IMR-90 (cell line): Measurements from ENCODE around the gene DPP10. TPM values are rescaled to one million over a fixed set of nuclear protein-coding genes. Genes with fewer than 3 reads are reported as not detected.

Experiments
- ATAC-seq: fragments of 200-7000 bp; cut with Tn5 transposase; 2 replicates; pipeline ENCODE4 v1.9.1; 2020; ENCODE audit warnings: low read depth, mild to moderate bottlenecking, moderate library complexity
- BruUV-seq: library from RNA; stranded (reverse); fragments of 400-500 nt; replicated peaks from 2 replicates; lab custom pipeline; 2021; lab: Mats Ljungman, UMichigan
- CTCF ChIA-PET: fragments of 300-600 bp; formaldehyde crosslinking; extraction: SDS; loops from one replicate; lab custom pipeline; 2021; ENCODE audit warnings: antibody characterized with exemption; lab: Yijun Ruan, JAX
- POLR2A ChIA-PET: fragments of 300-600 bp; sonication (Branson Sonifier 250); formaldehyde crosslinking; loops from one replicate; lab custom pipeline; 2022; ENCODE audit warnings: antibody characterized with exemption; ENCODE audit not compliant: unreplicated experiment; lab: Charles Lee
- DNase-seq: peaks from one replicate; pipeline ENCODE4 v3.0.0; 2013
- H2AFZ ChIP-seq: replicated peaks from 2 replicates; pipeline ENCODE3; 2013; ENCODE audit warnings: low read length, mild to moderate bottlenecking; ENCODE audit not compliant: poor library complexity
- H2AK5ac ChIP-seq: 2 replicates; pipeline ENCODE4 v1.6.1; 2013; ENCODE audit warnings: low read depth, low read length, inconsistent platforms
- H2AK9ac ChIP-seq: replicated peaks from 2 replicates; pipeline ENCODE3; 2013; ENCODE audit warnings: mild to moderate bottlenecking, low read depth, low read length, moderate library complexity; ENCODE audit not compliant: poor library complexity
- H2BK120ac ChIP-seq: 2 replicates; pipeline ENCODE4 v1.6.1; 2013; ENCODE audit warnings: low read depth, low read length, inconsistent platforms
- H2BK15ac ChIP-seq: 3 replicates; pipeline ENCODE4 v1.6.1; 2013; ENCODE audit warnings: low read depth, low read length, inconsistent platforms
- H2BK20ac ChIP-seq: 2 replicates; pipeline ENCODE4 v1.6.1; 2013; ENCODE audit warnings: low read depth, mild to moderate bottlenecking, inconsistent platforms, low read length, moderate library complexity
- H2BK5ac ChIP-seq: 2 replicates; pipeline ENCODE4 v1.6.1; 2013; ENCODE audit warnings: mild to moderate bottlenecking, low read depth, low read length, inconsistent platforms; ENCODE audit not compliant: poor library complexity, severe bottlenecking
- H3K14ac ChIP-seq: replicated peaks from 2 replicates; pipeline ENCODE4 v1.6.1; 2013; ENCODE audit warnings: low read depth, low read length, inconsistent platforms
- H3K18ac ChIP-seq: 2 replicates; pipeline ENCODE4 v1.6.1; 2013; ENCODE audit warnings: low read depth, low read length, control low read depth
- H3K23ac ChIP-seq: 2 replicates; pipeline ENCODE4 v1.6.1; 2013; ENCODE audit warnings: low read depth, low read length, inconsistent platforms
- H3K27ac ChIP-seq: 2 replicates; pipeline ENCODE4 v1.5.1; 2013; ENCODE audit warnings: mild to moderate bottlenecking, control low read depth, low read length; ENCODE audit not compliant: insufficient read depth
- H3K27me3 ChIP-seq: 2 replicates; pipeline ENCODE4 v1.6.1; 2013; ENCODE audit warnings: low read length; ENCODE audit not compliant: control insufficient read depth, insufficient read depth
- H3K36me3 ChIP-seq: 2 replicates; pipeline ENCODE4 v1.6.1; 2013; ENCODE audit warnings: low read length, mixed read lengths; ENCODE audit not compliant: control insufficient read depth, insufficient read depth
- H3K4ac ChIP-seq: 2 replicates; pipeline ENCODE4 v1.6.1; 2013; ENCODE audit warnings: low read depth, low read length, inconsistent platforms
- H3K4me1 ChIP-seq: 2 replicates; pipeline ENCODE4 v1.6.1; 2013; ENCODE audit warnings: low read length, mixed read lengths; ENCODE audit not compliant: control insufficient read depth, insufficient read depth
- H3K4me2 ChIP-seq: 2 replicates; pipeline ENCODE4 v1.6.1; 2013; ENCODE audit warnings: low read depth, mild to moderate bottlenecking, control low read depth, low read length, moderate library complexity
- H3K4me3 ChIP-seq: 2 replicates; pipeline ENCODE4 v1.5.1; 2013; ENCODE audit warnings: low read depth, mild to moderate bottlenecking, control low read depth, low read length, moderate library complexity; ENCODE audit not compliant: insufficient read depth
- H3K56ac ChIP-seq: 2 replicates; pipeline ENCODE4 v1.6.1; 2013; ENCODE audit warnings: low read length, inconsistent platforms; ENCODE audit not compliant: insufficient read depth; ENCODE audit errors: extremely low read depth
- H3K79me1 ChIP-seq, 2 experiments: 2 replicates each; pipeline ENCODE4 v1.6.1; 2013; ENCODE audit warnings: low read length in 2 of 2, inconsistent platforms in 1 of 2, low read depth in 1 of 2
- H3K9ac ChIP-seq: 2 replicates; pipeline ENCODE4 v1.6.1; 2013; ENCODE audit warnings: low read depth, low read length, control low read depth
- H3K9me1 ChIP-seq: 2 replicates; pipeline ENCODE4 v1.6.1; 2013; ENCODE audit warnings: low read length, inconsistent platforms; ENCODE audit not compliant: insufficient read depth
- H3K9me3 ChIP-seq: 2 replicates; pipeline ENCODE4 v1.6.1; 2013; ENCODE audit warnings: low read length; ENCODE audit not compliant: control insufficient read depth, insufficient read depth
- H4K20me1 ChIP-seq: 2 replicates; pipeline ENCODE4 v1.6.1; 2013; ENCODE audit warnings: low read length, inconsistent platforms; ENCODE audit not compliant: insufficient read depth
- H4K5ac ChIP-seq: 2 replicates; pipeline ENCODE4 v1.6.1; 2013; ENCODE audit warnings: mild to moderate bottlenecking, low read depth, low read length, control low read depth
- H4K8ac ChIP-seq, 2 experiments: 2 replicates each; pipeline ENCODE4 v1.6.1; 2013; ENCODE audit warnings: low read depth in 2 of 2, low read length in 2 of 2, control low read depth in 1 of 2, inconsistent platforms in 1 of 2
- H4K91ac ChIP-seq: 2 replicates; pipeline ENCODE4 v1.6.1; 2013; ENCODE audit warnings: low read depth, low read length, inconsistent platforms; ENCODE audit not compliant: insufficient read depth
- FOS ChIP-seq: fragments of 150-350 bp; IDR thresholded peaks from 2 replicates; pipeline ENCODE4 v1.6.1; 2016; ENCODE audit warnings: low read depth, low read length
- MAFK ChIP-seq: IDR thresholded peaks from 2 replicates; pipeline ENCODE4 v1.6.1; 2012; ENCODE audit warnings: low read depth, low read length, improper control_type of control experiment
- POLR2A ChIP-seq: IDR thresholded peaks from 2 replicates; pipeline ENCODE4 v1.6.1; 2012; ENCODE audit warnings: mild to moderate bottlenecking, low read depth, low read length
- RAD21 ChIP-seq: IDR thresholded peaks from 2 replicates; pipeline ENCODE4 v1.6.1; 2012; ENCODE audit warnings: low read length, improper control_type of control experiment
- RFX5 ChIP-seq: IDR thresholded peaks from 2 replicates; pipeline ENCODE4 v1.8.0; 2012; ENCODE audit warnings: low read depth, mild to moderate bottlenecking, low read length, moderate library complexity
- SMC3 ChIP-seq: fragments of 150-350 bp; IDR thresholded peaks from 2 replicates; pipeline ENCODE4 v1.6.1; 2016; ENCODE audit warnings: low read depth, mild to moderate bottlenecking, antibody characterized with exemption, low read length, moderate library complexity
- USF2 ChIP-seq: fragments of 150-350 bp; IDR thresholded peaks from 2 replicates; pipeline ENCODE4 v1.6.1; 2017; ENCODE audit warnings: mild to moderate bottlenecking, antibody characterized with exemption, low read length, low read depth
- WGBS, 2 experiments: methylation state at CpG; one replicate each; pipeline versions ENCODE4 v1.1.5 to v1.1.7; 2013; ENCODE audit warnings: missing lambda C conversion rate in 2 of 2; ENCODE audit not compliant: insufficient read length in 1 of 2; ENCODE audit errors: extremely low coverage in 2 of 2; 5-methylcytosine and 5-hydroxymethylcytosine counted together
- dilution Hi-C: fragments of 300-500 bp; cut with HindIII; formaldehyde crosslinking; loops from one replicate; pipeline ENCODE4 v1.14.3; 2018; ENCODE audit warnings: low sequenced_read_pairs; ENCODE audit not compliant: unreplicated experiment
- in situ Hi-C: fragments of 300-500 bp; cut with MboI; formaldehyde crosslinking; loops from 3 replicates; pipeline ENCODE4 v1.14.3; 2019; ENCODE audit warnings: low sequenced_read_pairs, inconsistent platforms, mixed read lengths
- intact Hi-C: fragments of 100-400 bp; cut with micrococcal nuclease; formaldehyde crosslinking; loops from 2 replicates; pipeline ENCODE4 v1.10.0; 2022
- polyA plus RNA-seq, 3 experiments: library from polyadenylated mRNA; depleted of rRNA; stranded (reverse); fragments of >200 nt; gene quantifications; 2 replicates each; pipeline ENCODE4 v1.2.3, GENCODE V29; 2012; ENCODE audit warnings: low replicate concordance in 1 of 3
- total RNA-seq: library from RNA; depleted of rRNA; stranded (reverse); fragments of >200 nt; gene quantifications from 2 replicates; pipeline ENCODE4 v1.2.3, GENCODE V29; 2012

DPP10 gene
- total and polyA plus RNA-seq, 2 of the 4 experiments (the other 2 are of a cell fraction): not detected

GRCh38 chr2:114810092-114810491 is 367.7 kb downstream of the DPP10 start:
- Histone ChIP-seq H2AFZ (no peak overlapping the region), H3K79me1 (no peaks in the 10 kb centered on the region), H3K18ac (no peak overlapping the region), H3K4ac (no peak overlapping the region), H2AK9ac (no peak overlapping the region), H3K23ac (no peak overlapping the region), H2BK15ac (no peak overlapping the region), H3K4me3 (no peak overlapping the region), H3K9ac (no peak overlapping the region), H2BK120ac (no peak overlapping the region), H3K14ac (no peak overlapping the region), H3K9me1 (no peaks in the 10 kb centered on the region), H3K56ac (no peak overlapping the region), H3K4me2 (no peak overlapping the region), H3K27ac (no peak overlapping the region), H4K5ac (no peak overlapping the region), H2AK5ac (no peak overlapping the region), H3K36me3 (no peaks in the 10 kb centered on the region), H4K20me1 (no peaks in the 10 kb centered on the region), H4K91ac (no peak overlapping the region), H2BK20ac (no peak overlapping the region), H2BK5ac (no peak overlapping the region), H3K4me1 (no peaks in the 10 kb centered on the region), H3K9me3 (peaks cover 11% of the 10 kb centered on the region), H3K27me3 (no peaks in the 10 kb centered on the region), H4K8ac (no peak overlapping the region)
- dilution Hi-C loops: no loop called here
- intact Hi-C loops: no loop called here
- no CpG with 5 or more reads among the region's 5 CpGs for WGBS, 2 experiments
- ChIA-PET CTCF (no interaction called here), POLR2A (no interaction called here)
- TF ChIP-seq MAFK (peak; percentile 82), USF2 (no peak), SMC3 (no peak), RFX5 (no peak), FOS (no peak), RAD21 (no peak), POLR2A (no peak)
- BruUV-seq: no TSS peak
- ATAC-seq (no peak), DNase-seq (no peak)
- in situ Hi-C loops: no loop called here
